Gastroesophageal sphincter (tissue), 3 donors: ENCODE measurements around the gene UST.

Source experiments
- POLR2A ChIP-seq, 2 donors: fragments of 450-650 bp; IDR thresholded peaks; one replicate each; pipeline ENCODE4 v1.6.1; 2017; ENCODE audit warnings: antibody characterized with exemption in 2 of 2, mild to moderate bottlenecking in 2 of 2, moderate library complexity in 1 of 2
- POLR2AphosphoS5 ChIP-seq: sonication (generic); formaldehyde crosslinking; IDR thresholded peaks from one replicate; pipeline ENCODE4 v1.6.1; 2017; ENCODE audit warnings: antibody characterized with exemption
- TF ChIP-seq, protein P1 (sequence below), 4 experiments: fragments of 200-600 bp in 2 of 4; fragments of 450-650 bp in 2 of 4; sonication (generic) in 1 of 4; IDR thresholded peaks; one replicate each; pipeline ENCODE4 v1.5.1; 2017 to 2019; ENCODE audit warnings: antibody characterized with exemption in 4 of 4, mild to moderate bottlenecking in 2 of 4, moderate library complexity in 2 of 4

DNA sequence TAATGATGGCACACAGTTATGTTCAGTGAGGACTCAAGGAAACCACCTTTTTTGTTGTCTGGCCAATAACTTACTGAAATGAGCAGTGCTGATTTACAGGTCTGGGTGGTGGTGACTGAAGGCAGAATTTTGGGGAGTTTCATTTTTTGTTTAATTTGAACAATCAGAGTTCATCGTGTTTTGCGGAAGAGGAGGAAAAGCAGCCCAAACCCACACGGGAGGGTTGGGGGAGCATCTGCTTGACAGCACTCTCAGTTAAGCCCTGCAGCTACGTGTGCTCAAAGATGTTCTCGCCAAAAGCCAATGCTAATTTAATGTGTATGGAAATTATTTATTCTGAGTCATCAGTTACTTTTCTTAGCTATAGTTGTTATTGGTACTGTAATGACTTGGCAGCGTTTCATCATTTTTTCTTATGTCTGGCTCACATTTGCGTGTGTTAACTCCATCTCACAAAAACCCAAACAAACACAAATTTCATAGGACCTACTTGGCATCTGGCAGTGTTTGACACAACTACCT lies 89.2 kb downstream of the UST start:
- TF ChIP-seq POLR2A (IDR thresholded peaks at IDR 0.05) (no peak), POLR2AphosphoS5 (peak; percentile 20)
- TF ChIP-seq, protein P1, sequence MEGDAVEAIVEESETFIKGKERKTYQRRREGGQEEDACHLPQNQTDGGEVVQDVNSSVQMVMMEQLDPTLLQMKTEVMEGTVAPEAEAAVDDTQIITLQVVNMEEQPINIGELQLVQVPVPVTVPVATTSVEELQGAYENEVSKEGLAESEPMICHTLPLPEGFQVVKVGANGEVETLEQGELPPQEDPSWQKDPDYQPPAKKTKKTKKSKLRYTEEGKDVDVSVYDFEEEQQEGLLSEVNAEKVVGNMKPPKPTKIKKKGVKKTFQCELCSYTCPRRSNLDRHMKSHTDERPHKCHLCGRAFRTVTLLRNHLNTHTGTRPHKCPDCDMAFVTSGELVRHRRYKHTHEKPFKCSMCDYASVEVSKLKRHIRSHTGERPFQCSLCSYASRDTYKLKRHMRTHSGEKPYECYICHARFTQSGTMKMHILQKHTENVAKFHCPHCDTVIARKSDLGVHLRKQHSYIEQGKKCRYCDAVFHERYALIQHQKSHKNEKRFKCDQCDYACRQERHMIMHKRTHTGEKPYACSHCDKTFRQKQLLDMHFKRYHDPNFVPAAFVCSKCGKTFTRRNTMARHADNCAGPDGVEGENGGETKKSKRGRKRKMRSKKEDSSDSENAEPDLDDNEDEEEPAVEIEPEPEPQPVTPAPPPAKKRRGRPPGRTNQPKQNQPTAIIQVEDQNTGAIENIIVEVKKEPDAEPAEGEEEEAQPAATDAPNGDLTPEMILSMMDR (IDR thresholded peaks at IDR 0.05): no peak
